WTC11 (cell line): ENCODE results near the gene EDC3.

ENCODE experiments used
- CTCF ChIP-seq: fragments of 200-600 bp; IDR thresholded peaks from 2 replicates; pipeline ENCODE4 v1.8.0; 2022; ENCODE audit warnings: antibody characterized with exemption
- SOX15 ChIP-seq: fragments of 250-450 bp; sonication (Bioruptor Pico); IDR thresholded peaks from 2 replicates; pipeline ENCODE4 v1.9.0; 2021; ENCODE audit warnings: mild to moderate bottlenecking
- TF ChIP-seq, protein P1 (sequence below): sonication (generic); formaldehyde crosslinking; IDR thresholded peaks from 2 replicates; pipeline ENCODE4 v1.8.0; 2022; ENCODE audit warnings: mild to moderate bottlenecking, missing genetic modification reagents

- TF ChIP-seq, protein P1, sequence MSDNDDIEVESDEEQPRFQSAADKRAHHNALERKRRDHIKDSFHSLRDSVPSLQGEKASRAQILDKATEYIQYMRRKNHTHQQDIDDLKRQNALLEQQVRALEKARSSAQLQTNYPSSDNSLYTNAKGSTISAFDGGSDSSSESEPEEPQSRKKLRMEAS = no peak
- TF ChIP-seq CTCF (no peak), SOX15 (CRISPR knock-in tag) (no peak)
Observed at GRCh38 chr15:74589826-74590225, 106.0 kb downstream of the EDC3 start.
